Fibroblast of peridontal ligament (primary cell): ENCODE measurements around the gene LMBR1.
"Not testable (repeated sequence)": the region's sequence is repeated elsewhere in the genome, so short reads cannot be mapped to it uniquely, and the experiment has no call there.

Experiments used
- DNase-seq: peaks from one replicate; pipeline ENCODE4 v3.0.0-alpha.2; 2010; ENCODE audit errors: extremely low read depth

LMBR1 gene

DNA sequence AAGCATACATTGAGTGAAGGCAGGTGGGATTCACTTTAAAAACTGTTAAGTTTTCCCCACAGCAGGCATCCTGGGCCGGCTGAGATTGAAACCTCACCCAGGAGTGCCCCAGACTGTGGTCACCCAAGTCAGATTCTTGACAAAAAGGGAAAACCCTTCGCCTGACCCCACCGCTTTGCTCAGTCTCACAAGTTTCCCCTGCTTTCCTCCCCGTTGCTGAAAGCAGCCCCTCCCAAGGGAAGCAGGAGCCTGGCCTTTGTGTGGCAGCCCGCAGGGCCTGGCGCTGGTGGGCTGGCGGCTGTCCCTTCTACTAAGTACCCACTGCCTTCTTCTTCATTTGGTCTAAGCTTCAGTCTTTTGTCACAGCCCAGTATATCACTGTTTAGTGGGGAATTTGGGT, 236.4 kb downstream of the LMBR1 start:
- DNase-seq, result no peak

DNA sequence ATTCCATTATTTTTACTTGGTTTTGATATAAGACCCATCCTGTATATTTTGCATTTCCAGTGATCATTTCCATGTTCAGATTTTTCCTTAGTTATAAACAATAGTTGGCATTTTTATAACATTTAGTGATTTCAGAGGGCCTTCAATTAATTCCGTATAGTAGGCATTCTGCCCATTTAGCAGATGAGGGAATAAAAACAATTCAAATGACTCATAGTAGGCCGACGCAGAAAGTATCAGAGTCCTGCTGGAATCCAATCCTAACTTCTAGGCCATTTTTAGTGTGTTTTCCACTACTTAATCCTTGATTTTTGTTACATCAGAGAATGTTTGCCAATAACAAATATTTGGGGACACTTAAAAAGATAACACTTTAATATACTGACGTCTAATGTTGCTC, 237.0 kb downstream of the LMBR1 start:
- no peak for DNase-seq

DNA sequence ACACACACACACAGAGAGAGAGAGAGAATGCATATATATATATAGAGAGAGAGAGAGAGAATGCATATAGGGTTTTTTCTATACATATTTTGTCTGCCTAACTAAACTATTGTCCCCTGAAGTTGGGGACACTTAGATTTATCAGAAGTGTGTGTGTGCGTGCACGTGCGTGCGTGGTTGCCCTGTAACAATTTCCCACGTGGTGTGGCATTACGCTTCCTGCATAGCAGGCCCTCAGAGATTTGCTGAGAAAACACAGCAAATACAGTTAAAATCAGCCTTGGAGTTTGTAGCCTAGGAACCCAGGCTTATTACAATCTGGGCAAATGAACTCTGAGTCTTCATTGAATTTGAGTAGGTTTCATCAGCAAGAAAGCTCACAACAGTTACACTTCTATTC, 237.7 kb downstream of the LMBR1 start:
- DNase-seq, result no peak

DNA sequence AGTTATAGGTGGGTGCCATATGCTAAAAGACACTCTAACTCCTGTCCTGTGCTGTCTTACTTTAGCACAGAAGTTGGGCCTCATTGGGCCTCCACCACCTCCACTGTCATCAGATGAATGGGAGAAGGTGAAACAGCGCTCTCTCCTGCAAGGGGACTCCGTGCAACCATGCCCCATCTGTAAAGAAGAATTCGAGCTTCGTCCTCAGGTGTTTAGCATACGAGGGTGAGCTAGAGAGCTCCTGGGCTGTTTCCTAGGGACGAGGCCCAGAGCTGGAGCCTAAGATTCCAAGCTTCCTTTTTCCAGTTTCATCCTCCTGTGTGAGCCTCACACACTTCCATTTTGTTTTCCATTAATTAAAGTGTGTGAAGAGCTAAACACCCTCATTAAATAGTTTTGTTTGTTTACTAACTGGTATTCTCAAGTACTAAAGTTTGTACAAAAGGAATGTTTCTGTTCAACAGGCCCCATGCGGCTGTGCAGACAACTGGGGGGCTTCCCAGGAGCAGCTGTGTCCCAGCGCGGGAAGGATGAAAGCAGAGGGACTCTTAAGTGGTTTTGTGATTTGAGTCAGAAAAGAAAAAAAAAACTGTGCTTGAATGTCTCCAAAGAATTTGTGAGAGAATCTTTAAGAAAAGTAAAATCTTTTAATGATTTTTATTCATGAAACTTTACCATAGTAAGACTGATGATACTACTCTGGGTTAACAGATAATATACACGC, 238.3 kb downstream of the LMBR1 start:
- no peak for DNase-seq

DNA sequence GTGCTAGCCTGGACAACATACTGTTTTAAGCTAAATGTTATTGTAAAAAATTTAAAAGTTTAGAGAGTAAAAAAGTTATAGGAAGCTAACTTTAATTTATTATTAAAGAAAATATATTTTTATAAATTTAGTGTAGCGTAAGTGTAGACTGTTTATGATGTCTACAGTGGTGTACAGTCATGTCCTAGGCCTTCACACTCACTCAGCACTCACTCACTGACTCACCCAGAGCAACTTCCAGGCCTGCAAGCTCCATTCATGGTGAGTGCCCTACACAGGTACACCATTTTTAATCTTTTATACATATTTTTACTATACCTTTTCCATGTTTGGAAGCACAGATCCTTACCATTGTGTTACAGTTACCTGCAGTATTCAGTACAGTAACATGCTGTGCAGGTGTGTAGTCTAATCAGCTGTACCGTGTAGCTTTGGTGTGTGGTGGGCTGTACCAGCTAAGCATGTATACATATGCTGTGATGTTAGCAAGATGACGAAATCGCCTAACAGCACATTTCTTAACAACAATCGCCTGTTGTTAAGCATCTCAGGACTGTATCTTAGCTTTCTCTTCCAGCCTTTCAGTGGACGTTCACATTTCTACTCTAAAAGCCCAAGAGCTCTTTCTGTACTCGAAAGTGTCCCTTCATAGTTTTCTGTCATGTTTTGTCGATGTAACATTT, 240.0 kb downstream of the LMBR1 start:
- DNase-seq, result no peak

DNA sequence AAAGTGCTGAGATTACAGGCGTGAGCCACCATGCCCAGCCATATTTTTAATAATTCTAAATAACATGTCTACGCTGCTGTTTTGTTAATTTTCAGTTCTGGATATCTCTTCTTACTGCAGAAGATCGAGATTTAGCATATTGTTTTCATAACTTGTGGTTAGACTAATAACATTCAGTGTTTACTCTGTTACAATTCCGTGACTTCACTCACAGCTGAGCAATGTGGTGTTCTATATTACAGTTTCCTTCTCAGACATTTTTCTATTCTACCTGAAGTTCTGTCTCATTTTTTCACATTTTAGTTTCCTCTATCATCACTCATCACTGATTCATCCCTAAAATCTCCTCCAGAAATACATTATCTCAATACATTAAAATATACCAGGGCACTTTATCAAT, 241.5 kb downstream of the LMBR1 start:
- peak; percentile 12 for DNase-seq

DNA sequence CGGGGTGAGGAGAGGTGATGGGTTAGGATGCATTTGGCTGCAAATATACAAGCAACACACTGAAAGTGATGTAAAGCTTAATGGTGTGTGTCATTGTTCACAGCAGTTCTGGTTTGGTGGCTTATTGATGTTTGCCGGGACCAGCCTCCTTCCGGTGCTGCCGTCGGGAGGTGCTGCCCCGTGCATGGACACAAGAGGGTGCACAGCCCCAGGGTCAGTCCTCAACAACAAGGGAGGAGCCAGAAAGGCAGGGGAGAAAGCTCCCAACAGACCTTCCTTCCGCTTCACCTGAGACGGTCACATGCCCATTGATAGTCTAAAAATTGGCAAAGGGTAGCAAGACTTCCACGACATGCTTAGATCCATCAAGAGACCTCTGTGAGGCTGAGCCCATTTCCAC, 242.9 kb downstream of the LMBR1 start:
- no peak for DNase-seq

DNA sequence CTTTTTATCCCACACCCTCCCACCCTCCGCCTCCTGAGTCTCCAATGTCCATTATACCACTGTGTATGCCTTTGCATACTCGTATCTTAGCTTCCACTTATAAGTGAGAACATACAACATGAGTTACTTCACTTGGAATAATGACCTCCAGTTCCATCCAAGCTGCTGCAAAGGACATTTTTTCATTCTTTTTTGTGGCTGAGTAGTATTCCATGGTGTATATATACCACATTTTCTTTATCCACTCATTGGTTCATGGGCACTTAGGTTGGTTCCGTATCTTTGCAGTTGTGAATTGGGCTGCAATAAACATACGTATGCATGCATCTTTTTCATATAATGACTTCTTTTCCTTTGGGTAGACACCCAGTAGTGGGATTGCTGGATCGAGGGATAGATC, 245.7 kb downstream of the LMBR1 start:
- not testable (repeated sequence) for DNase-seq

DNA sequence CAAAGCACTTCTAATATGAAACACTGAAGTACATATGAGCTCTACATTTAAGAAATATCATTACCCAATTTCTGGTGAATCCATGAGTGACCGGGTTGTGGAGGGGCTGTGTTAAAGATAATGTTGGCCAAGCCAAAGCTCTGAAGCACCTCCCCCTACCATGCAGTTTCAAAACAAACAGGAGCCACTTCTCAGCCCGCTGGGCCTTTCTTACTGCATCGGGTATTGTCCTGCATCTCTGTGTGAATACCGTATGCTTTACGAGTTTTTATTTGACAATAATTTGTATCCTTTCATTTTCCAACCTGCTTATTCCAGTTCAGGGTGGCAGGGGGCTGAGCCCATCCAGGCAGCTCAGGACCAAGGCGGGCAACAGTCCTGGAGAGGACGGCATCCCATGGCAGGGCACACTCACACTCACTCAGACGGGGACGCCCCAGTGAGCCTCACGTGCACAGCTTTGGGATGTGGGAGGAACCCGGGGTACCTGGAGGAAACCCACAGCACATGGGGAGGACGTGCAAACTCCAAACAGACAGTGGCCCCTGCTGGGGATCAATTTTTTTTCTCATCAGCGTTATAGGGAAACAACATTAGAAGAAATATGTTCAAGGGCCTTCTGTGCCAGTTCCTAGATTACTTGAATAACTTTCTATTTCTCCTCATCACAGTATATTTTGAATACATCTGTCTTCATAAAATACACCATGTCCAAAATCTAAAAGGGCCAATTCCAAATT, 250.5 kb downstream of the LMBR1 start:
- no peak for DNase-seq

DNA sequence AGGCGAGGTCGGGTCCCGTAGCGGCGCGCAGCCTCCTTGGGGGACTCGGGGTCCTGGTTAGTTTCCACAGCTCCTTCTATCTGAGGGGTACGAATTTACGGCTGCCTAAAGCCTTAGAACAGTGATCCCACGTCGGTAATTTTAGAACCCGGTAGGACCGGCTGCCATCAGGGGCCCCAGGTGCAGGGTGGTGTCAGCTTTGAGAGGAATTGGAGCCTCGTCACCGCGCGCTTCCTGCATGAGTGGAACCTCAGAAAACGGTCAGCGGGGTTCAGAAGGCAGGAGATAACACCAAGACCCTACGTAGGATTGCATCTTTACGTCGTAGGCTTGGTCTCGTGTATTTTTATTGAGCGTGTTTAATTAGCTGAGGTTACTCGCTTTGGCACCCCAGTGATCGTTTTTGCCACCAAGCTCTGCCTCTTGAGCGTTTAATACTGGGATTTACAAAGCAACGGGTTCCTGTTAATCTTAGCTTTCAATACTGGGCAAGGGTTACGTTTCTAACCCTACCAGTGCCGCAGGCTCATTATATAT, 252.0 kb downstream of the LMBR1 start:
- no peak for DNase-seq

DNA sequence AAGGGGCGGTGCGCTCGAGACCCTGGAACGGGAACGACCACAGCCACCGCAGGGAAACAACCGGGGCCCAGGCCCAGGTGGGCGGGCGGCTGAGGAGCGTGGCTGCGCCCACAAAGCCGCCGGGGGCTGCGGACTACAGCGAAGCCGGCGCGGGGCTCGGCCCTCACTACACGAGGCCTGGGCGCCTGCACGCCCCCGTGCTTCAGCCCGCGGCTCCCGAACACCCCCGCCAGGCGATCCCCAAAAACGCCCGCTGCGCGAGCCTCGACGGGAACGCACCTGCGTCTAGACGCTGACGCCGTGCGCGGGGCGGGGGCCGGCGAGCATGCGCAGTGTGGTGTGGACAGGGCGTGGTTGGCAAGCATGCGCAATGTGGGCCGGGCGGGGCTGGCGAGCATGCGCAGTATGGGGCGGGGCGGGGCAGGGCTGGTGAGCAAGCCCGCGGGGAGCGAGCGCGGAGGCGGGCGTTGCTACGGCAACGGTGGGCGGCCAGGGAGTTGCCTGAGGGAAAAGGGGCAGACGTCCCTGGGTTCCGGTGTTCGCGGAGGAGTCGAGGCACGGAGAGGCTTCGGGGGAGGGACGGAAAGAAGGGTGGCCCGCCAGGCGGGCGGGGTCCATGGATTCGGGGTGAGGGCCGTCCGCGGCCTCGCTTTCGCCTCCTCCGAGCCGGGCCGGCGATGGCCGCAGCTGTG, 252.6 kb downstream of the LMBR1 start, which contains the start of gene RNF32:
TSS of gene RNF32 (plus strand) at position 518 of the 692 bp plus-strand sequence. CDS start 3,104 bp downstream, outside the sequence.
- DNase-seq, result peak; percentile 80

DNA sequence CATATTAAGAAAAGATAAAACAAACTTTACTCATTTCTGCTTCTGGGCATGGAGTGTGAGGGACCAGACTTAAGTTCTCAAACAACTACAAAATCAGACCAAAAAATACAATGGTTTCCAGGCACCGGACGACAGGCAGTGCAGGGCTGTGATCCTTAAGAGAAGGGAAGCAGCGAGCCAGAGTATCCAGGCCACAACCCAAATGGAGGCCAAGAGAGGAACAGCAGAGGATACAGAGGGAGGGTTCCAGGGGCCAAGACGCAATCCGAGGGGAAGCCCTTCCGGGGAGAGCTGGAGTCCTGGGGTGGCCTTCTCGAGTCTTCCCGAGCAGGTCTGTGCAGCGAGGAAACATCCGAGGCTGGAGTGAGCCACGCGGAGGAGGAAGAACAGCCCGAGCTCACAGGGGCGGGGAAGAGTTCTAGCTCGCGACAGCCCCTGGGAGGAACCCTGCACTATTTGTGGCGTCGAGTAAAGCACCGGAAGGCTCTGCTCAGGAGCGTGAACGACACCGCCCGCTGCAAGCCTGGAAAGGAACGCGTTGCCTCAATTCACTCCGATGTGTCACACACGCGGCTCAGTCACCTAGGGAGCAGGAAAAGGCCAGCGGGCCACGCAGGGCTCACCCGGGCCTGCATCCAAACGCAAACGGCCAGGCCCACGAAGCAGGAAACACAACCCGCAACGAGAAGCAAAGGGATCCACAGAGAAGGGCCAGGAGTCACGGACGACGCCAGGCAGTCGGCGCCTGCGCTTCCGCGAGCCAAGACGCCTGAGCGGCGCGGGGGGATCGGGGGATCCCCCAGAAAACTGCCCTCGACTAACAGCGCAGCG, 253.3 kb downstream of the LMBR1 start:
- DNase-seq, result no peak

DNA sequence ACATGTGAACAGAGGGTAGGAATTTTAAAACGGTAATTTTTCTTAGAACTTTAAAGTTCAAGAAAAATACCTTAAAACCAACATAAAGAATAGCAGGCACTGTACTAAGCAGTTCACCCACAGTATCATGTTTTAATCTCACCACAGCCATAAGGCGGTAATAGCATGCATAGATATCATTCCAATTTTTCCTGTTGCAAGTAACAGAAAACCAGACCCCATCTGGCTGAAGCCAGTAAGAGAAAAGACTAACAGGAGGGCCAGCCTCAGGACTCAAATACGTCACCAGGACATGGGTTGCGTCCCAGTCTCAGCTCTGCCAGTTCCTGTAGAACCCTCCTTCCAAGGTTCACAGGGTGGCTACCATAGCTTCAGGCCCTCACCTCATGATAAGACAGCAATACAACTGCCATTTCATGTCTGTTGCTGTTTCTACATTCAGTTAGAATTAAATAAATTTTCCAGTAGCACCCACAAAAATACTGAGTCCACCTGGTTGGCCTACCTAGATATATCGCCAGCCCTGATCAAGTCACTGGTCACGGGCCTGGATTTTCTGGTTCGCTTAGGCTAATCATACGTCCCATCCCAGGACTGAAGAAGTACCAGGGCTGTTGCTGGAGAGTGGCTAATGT, 254.4 kb downstream of the LMBR1 start:
- no peak for DNase-seq

DNA sequence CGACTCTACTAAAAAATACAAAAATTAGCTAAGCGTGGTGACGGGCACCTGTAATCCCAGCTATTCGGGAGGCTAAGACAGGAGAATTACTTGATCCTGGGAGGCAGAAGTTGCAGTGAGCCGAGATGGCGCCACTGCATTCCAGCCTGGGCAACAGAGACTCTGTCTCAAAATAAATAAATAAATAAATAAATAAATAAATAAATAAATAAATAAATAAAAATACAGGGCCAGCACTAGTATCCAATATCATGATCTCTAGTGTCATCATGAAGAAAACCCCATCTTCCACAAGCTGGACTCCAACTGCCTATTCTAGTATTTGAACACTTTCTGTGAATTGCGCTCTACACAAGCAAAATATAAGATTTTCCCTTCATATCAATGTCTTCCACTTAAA, 255.9 kb downstream of the LMBR1 start:
- DNase-seq, result not testable (repeated sequence)

DNA sequence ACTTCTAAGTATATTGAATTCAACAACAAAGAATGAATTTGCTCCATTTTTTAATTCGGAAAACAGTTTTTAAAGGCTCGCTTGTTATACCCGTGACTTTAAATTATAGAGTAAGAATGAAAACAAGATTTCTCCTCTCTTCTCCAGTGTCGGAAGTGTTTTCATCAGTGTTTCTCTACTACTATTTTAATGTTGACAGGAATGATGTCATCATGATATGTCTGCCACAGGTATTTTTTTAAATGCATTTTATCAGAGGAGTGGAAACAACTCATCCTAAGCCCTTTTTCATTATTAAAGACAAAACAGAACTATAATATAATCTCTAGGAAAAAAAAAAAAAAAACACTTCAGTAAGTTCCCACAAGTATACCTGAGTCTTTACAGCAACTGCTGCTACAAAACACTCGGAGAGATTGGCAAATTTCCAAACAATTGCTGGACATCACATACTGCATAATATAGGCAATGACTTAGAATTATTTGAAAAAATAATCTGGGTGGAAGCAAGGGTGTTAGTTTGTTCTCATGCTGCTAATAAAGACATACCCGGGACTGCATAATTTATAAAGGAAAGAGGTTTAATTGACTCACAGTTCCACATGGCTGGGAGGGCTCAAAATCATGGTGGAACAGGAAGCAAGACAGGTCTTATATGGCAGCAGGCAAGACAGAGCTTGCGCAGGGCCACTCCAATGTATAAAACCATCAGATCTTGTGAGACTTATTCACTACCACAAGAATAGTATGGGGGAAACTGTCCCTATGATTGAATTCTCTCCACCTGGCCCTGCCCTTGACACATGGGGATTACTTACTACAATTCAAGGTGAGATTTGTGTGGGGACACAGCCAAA, 257.2 kb downstream of the LMBR1 start:
- DNase-seq, result no peak

DNA sequence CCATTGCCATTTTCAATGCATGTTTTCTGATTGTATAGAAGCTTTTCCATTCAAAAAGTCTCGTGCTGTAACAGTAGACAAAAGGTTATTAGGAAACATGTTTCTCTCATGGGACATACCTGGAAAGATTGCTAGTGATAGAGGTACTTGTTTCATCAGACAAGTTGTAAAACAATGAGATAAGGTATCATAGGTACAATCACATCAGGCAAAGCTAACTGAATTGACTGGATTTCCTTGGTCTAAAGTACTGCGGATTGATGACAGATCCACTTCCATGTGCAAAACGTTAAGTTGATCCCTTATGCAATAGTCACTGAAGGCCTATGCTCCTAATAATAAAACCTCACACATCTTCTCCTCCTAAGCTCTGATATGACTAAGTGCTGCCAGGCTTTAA, 258.9 kb downstream of the LMBR1 start:
- DNase-seq, result no peak

DNA sequence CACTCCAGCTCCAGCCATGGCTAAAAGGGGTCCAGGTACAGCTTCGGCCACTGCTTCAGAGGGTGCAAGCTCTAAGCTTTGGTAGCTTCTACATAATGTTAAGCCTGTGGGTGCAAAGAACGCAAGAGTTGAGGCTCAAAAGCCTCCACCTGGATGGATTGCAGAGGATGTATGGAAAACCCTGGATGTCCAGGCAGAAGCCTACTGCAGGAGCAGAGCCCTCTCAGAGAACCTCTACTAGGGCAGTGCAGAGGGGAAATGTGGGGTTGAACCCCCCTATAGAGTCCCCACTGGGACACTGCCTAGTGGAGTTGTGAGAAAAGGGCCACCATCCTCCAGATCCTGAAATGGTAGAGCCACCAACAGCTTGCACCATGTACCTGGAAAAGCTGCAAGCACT, 263.1 kb downstream of the LMBR1 start:
- DNase-seq, result no peak

DNA sequence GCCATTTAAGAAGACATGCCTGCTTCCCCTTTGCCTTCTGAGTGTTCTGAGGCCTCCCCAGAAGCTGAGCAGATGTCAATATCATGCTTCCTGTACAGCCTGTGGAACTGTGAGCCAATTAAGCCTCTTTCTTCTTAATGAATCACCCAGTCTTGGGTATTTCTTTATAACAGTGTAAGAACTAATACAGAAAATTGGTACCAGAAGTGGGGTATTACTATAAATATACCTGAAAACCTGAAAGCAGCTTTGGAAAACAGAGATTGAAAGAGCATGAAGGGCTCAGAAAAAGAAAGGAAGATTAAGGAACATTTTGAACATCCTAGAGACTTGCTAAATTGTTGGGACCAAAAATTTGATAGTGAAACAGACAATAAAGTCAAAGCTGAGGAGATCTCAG, 264.4 kb downstream of the LMBR1 start:
- DNase-seq, result no peak
